Cerebellar nuclear complex (tissue), 1 donor: ENCODE data around the gene USF1.
"Not testable (repeated sequence)": the region's sequence is repeated elsewhere in the genome, so short reads cannot be mapped to it uniquely, and the experiment has no call there.

Experiments used
- DNase-seq, 2 experiments: peaks; one replicate each; lab custom pipeline; 2025; lab: John Stamatoyannopoulos, UW

Gene USF1

GRCh38 chr1:161019111-161019660 is 26.6 kb downstream of the USF1 start:
- DNase-seq, result not testable (repeated sequence)

DNA sequence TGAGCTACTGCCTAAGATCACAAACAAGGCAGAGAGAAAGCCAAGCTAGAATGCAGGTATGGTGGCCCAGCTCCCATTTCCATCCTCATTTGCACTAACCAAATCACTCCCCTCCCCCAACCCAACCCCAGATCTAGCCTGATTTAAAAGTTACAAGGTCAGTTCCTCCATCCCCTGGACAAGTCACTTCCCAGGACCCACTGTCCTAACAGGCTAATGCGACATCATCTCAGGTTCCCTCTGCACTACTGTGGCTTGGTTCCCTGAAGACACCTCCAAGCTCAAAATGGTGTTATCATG is 27.2 kb downstream of the USF1 start:
- no peak for DNase-seq

DNA sequence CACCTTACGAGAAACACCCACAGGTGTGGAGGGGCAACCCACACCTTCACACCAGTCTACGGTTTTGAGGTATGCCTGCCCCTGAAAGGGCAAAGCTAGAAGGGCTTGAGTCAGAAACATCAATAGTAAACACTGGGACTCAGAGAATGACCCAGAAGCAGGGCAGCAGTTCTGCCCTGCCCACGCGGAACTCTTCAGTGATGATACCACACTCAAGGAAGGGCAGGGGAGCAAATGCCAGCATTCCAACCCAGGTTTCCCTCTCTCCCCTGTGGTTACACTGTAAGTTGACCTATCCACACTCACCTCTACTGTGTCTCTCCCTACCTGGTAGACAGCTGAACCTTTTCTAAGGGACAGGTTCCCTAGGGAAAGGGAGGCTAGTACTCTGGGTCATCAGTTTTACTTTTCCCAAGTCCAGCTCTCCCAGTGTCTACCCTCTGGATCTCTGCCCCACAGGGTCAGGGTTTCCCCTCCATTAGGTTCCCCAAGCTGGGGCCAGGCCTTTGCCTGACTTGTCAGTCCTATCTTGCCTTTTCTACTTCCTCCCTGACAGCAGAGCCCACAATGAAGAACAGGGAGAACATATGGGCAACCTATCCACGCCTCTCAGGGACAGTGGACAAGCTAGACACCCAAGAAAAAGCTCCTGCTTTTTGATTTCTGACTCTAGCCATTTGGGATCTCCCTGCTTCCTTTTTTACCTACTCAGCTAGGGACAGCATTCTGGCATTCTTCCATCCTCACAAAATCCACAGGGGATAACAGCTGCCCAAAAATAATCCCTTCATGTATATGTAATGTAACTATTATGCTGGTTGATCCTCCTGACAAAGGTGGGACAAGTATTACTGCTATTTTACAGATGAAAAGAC is 27.8 kb downstream of the USF1 start:
- no peak for DNase-seq

DNA sequence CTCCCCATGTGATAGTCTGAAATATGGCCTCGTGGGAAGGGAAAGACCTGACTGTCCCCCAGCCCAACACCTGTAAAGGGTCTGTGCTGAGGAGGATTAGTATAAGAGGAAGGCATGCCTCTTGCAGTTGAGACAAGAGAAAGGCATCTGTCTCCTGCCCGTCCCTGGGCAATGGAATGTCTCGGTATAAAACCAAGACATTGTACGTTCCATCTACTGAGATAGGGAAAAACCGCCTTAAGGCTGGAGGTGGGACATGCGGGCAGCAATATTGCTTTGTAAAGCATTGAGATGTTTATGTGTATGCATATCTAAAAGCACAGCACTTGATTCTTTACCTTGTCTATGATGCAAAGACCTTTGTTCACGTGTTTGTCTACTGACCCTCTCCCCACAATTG is 28.6 kb downstream of the USF1 start:
- DNase-seq, result not testable (repeated sequence)

DNA sequence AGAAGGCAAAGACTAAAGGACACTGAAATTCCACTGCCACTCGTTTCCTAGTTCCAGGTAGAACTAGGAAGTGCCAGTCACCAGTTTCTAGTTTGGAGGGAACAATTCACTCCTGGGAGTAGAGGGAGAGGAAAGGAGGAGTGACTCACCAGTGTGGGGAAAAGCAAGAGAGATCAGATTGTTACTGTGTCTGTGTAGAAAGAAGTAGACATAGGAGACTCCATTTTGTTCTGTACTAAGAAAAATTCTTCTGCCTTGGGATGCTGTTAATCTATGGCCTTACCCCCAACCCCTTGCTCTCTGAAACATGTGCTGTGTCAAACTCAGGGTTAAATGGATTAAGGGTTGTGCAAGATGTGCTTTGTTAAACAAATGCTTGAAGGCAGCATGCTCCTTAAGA is 29.1 kb downstream of the USF1 start:
- not testable (repeated sequence) for DNase-seq

DNA sequence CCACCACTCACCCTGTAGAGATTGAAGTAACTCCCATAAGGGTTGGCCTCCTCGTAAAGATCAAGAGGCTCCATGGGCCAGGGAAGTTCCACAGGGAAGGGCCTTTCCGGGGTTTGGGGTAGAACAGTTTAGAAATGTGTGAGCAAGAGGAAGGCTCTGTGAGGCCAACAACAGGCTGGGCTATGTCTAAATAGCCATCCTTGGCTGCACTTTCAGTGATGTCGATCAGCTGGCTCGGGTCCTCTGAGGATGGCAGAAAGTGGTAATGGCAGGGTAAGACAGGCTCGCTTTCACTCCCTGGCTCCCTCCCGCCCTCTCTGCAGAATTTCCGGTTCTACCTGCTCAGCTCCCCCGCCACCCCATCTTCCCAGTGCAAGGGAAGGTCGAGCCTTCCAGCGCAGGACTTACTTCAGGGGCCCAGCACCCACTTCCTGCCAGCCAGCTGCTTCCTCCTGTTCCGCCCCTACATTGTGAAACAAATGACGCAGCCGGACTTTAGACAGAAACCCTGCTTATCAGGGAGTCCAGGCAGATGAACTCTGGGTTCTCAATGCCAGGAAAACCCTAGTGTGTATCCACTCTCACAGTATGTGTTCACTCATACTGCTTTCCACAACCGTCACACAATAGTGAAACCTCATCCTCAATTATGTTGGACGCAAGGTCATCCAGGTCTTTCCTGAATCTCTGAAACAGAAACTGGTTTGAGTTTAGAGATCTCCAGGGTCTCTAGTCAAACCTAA is 32.1 kb downstream of the USF1 start:
- DNase-seq, result no peak

DNA sequence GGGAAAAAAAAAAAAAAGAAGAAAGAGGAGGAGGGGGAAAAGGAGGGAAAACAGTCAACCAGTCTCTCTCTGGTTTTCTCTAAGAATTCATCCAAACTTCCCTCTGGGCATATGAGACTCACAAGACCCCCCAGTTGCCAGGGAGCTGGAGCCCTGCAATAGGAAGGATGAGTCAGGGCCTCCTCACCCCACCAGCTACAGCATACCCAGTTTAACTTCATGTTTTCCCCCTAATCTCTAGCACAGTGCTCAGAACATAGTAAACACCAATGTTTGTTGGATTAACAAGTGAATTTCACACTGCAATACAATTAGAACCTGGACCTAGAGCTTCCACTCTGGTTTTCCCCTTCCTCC is 32.7 kb downstream of the USF1 start:
- DNase-seq, result no peak

DNA sequence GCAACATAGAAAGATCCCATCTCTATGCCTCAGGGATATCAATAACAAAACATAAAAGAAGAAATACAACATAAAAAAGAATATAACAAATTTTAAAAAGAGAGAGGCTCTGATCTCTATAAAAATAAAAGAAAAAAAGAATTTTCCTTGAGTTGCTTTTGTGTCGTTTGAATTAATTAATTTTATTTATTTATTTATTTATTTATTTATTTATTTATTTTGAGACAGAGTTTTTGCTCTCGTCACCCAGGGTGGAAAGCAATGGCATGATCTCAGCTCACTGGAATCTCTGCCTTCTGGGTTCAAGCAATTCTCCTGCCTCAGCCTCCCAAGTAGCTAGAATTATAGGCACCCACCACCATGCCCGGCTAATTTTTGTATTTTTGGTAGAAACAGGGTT is 33.4 kb downstream of the USF1 start:
- DNase-seq, result no peak

GRCh38 chr1:161009602-161010211 is 36.1 kb downstream of the USF1 start:
- no peak for DNase-seq

DNA sequence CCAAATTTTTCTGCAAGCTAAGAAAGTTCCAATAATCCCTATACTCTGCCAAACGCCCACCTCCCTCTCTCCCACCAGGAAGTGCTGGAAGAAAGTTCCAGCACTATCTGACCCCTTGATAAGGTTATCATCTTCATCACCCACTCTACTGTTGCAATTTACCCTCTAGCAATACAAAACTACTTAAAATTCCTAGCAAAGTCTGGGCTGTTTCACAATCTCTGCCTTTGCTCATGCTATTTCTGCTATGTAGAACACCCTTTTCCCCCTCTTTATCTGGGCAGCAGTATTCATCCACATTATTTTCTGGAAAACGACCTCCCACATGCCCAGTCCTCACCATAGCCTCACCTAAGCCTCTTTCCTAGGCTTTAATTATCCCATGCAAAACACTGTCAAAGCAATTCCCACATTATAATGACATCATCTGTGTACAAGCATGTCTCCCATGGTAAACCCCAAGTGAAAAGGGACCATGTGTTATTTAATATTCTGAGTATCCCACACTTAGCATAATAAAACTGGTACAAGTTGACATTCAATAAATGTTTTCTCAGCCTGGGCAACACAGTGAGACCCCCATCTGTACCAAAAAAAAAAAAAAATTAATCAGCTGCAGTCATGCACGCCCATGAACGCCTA is 36.8 kb downstream of the USF1 start:
- no peak for DNase-seq

- no peak for DNase-seq
Observed at GRCh38 chr1:161007369-161007768, 38.4 kb downstream of the USF1 start.

GRCh38 chr1:161006563-161006962 is 39.2 kb downstream of the USF1 start:
- DNase-seq, result no peak

- no peak for DNase-seq
Observed at GRCh38 chr1:161001525-161001924, 44.3 kb downstream of the USF1 start.

DNA sequence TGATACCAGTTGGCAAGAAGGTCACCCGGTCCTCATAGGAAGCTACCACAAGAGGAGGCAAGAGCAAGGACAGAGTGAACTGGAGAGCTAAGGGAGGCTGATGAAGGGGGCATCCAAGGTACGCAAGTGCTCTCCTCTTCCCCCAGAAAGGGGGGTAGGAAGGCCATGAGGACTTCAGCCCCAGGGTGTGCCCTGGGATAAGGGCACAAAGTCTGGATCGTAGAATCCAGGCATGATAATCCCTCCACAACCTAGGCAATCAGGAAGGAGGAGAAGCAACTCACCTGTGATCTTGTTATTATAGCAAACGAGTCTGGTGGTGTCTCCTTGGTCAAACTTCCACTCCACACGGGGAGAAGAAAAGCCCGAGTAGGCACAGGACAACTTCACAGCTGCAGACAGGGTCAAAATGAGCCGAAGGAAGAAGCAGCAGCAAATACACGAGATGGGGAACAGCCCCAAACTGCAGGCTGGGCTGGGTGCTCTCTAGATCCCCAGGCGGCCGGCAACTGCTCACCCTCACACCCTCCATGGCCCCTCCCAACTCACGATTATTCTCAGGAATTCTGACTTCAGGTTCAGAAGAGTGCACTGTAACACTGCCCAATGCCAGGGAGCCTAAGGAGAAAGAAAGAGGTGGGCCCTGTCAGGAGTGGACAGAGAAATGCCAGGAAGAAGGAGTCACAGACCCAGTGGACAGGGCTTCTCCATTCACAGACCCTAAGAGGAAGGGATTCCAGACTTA is 44.9 kb downstream of the USF1 start:
- DNase-seq, result no peak

GRCh38 chr1:160999376-160999775 is 46.4 kb downstream of the USF1 start:
- no peak for DNase-seq

- no peak for DNase-seq
Observed at GRCh38 chr1:160997323-160998038, 48.3 kb downstream of the USF1 start.

DNA sequence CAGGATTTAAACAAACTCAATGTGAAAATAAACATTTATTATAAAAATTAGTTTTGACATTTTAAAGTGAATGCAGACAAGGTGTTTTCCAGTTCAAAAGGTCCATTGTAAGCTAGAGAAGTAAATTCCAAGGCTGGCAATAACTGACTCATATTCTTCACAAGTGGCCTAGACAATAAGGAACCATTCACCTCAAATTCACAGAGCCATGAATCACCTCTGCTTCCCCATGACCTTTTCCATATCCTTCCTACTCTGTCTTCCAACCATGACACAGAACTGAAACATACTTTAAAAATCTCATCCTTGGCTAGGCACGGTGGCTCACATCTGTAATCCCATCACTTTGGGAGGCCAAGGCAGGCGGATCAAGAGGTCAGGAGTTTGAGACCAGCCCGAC is 49.6 kb downstream of the USF1 start:
- DNase-seq, result no peak

GRCh38 chr1:160993544-160994193 is 52.1 kb downstream of the USF1 start:
- DNase-seq, result no peak

GRCh38 chr1:160992036-160992435 is 53.7 kb downstream of the USF1 start:
- DNase-seq, result not testable (repeated sequence)
